ENCODE data around the gene PSPN.
"Not testable (repeated sequence)": the region's sequence is repeated elsewhere in the genome, so short reads cannot be mapped to it uniquely, and the experiment has no call there.

PSPN gene

DNA sequence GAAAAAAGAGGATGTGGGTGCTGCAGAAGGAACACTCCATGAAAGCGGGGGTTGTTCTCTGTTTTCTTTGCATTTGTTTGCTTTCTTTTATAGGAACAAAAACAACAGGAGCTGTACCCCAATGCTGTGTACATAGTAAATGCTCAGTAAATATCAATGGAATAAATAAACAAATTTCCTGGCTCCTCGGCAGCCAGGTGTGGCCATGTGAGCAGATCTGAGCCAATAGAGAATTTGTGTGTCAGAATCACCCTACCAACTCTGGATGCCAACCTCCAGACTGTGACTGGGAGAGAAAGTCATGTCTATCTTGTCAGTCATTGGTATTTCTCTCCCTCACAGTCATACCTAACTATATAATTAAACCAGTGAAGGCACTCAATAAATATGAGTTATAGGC, 25.0 kb downstream of the PSPN start:
- DNase-seq (ENCODE audit: low read depth) = no peak
- TF ChIP-seq, protein P1, sequence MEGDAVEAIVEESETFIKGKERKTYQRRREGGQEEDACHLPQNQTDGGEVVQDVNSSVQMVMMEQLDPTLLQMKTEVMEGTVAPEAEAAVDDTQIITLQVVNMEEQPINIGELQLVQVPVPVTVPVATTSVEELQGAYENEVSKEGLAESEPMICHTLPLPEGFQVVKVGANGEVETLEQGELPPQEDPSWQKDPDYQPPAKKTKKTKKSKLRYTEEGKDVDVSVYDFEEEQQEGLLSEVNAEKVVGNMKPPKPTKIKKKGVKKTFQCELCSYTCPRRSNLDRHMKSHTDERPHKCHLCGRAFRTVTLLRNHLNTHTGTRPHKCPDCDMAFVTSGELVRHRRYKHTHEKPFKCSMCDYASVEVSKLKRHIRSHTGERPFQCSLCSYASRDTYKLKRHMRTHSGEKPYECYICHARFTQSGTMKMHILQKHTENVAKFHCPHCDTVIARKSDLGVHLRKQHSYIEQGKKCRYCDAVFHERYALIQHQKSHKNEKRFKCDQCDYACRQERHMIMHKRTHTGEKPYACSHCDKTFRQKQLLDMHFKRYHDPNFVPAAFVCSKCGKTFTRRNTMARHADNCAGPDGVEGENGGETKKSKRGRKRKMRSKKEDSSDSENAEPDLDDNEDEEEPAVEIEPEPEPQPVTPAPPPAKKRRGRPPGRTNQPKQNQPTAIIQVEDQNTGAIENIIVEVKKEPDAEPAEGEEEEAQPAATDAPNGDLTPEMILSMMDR (conservative IDR thresholded peaks at IDR 0.05; ENCODE audit: control insufficient read depth, insufficient read depth, low read depth, low read length) = no peak
- no peak overlapping the region for H3K4me3 ChIP-seq (ENCODE audit: control insufficient read depth, low read depth, low read length)

DNA sequence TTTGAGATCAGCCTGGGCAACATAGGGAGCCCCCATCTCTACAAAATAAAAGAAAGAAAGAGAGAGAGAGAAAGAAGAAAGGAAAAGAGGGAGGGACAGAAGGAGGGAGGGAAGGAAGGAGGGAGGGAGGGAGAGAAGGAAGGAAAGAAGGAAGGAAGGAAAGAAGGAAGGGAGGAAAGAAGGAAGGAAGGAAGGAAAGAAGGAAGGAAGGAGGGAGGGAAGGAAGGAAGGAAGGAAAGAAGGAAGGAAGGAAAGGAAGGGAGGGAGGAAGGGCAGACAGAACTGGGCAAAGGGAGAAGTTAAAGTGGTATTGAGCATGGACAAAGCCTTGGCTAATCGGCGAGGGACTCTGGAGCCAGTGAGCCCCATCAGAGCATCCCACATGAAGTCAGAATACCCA, 26.5 kb downstream of the PSPN start:
- not testable (repeated sequence) for DNase-seq (ENCODE audit: low read depth); H3K4me3 ChIP-seq (ENCODE audit: control insufficient read depth, low read depth, low read length)

DNA sequence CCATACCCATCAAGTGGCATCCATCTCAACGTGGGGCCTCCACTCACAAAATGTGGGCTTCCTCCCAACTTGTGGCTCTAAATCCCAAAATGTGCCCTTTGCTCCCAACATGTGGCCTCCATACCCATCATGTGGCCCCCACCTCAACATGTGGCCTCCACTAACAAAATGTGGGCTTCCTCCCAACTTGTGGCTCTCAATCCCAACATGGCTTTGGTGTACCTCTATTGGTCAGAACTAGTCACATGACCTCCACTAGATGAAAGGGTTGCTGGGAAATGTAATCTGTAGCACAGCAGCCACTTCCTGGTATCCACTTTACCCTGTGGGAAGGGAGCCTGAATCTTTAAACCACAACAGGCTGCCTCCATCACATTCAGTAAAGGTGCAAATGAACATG, 32.3 kb downstream of the PSPN start:
- TF ChIP-seq, protein P1 (conservative IDR thresholded peaks at IDR 0.05; ENCODE audit: control insufficient read depth, insufficient read depth, low read depth, low read length) = no peak
- no peak overlapping the region for H3K4me3 ChIP-seq (ENCODE audit: control insufficient read depth, low read depth, low read length)
- no peak for DNase-seq (ENCODE audit: low read depth)

DNA sequence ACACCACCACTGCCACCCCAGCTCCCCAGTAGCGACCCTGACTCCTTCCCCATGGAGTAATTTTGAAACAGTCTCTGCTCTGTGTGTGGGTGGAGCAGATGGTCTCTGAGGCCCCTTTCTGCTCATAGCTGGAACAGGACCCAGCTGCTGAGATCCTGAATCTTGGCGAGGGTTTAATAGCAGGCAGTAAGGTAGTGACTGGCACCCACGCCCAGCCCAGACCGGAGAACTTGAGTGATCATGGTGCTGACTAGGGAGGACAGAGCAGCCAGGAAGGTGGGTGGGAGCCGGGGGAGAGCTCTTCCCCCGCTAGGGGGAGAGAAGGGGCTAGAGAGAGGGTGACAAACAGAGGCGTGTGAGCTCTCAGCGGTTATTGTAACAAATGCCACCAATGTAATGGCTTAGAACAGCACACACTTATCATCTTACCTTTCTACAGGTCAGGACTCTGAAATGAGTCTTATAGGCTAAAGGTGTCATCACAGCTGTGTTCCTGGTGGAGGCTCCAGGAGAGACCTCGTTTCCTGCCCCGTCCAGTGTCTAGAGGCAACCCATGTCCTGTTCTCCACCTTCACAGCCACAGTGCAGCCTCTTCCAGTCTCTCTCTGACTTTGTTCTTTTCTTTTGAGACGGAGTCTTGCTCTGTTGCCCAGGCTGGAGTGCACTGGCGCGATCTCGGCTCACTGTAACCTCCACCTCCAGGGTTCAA, 35.1 kb downstream of the PSPN start:
- TF ChIP-seq, protein P1 (conservative IDR thresholded peaks at IDR 0.05; ENCODE audit: control insufficient read depth, insufficient read depth, low read depth, low read length) = no peak
- DNase-seq (ENCODE audit: low read depth) = no peak
- no peak overlapping the region for H3K4me3 ChIP-seq (ENCODE audit: control insufficient read depth, low read depth, low read length)

DNA sequence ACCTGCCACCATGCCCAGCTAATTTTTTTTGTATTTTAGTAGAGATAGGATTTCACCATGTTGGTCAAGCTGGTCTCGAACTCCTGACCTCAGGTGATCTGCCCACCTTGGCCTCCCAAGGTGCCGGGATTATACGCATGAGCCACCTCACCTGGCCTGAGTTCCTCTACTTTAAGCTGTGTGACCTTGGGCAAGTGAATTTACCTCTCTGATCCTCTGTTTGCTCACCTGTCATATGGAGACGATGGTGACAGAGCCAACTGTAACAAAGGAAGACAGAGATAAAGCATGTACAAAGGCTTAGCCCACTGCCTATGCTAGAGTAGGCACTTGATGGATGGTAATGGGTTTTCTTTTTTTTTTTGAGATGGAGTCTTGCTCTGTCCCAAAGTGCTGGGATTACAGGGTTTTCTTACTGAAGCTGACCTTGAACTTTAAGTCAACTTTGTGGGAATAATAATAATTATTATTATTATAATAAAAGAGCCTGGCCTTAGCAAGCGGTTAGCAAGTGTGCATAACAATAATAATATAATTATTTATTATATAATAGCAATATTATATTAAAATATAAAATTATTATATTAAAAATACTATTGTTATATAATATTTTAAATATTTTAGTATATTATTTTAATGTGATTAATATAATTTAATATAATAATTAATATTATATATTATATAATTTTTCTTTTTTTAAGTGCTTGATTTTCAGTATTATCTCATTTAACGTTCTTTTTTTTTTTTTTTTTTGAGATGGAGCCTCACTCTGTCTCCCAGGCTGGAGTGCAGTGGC, 41.0 kb downstream of the PSPN start:
- TF ChIP-seq, protein P1 (conservative IDR thresholded peaks at IDR 0.05; ENCODE audit: control insufficient read depth, insufficient read depth, low read depth, low read length) = no peak
- no peak for DNase-seq (ENCODE audit: low read depth)
- no peak overlapping the region for H3K4me3 ChIP-seq (ENCODE audit: control insufficient read depth, low read depth, low read length)

DNA sequence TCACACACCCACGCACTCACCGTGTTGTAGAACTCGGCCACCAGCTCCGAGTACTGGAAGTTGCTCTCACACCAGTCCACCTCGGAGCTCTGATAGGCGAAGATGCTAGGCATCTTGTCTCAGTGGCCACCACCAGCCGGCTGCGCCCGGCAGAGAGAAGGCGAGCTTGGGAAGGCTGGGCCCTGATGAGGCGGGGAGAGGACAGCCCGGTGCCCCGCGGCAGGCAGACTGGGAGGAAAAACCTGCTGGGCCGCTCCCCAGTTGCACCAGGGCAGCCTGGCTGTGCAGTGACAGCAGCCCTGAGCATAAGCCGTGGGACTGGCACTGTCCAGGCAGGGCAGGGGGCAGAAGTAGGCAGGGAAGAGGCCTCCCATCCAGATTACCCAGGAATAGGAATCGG, 42.3 kb downstream of the PSPN start, which contains the start of gene ACER1:
ACER1 (minus strand) TSS at position 174 of the 400 bp plus-strand sequence; CDS start at position 113, 61 bp downstream.
- TF ChIP-seq, protein P1 (conservative IDR thresholded peaks at IDR 0.05; ENCODE audit: control insufficient read depth, insufficient read depth, low read depth, low read length) = no peak
- DNase-seq (ENCODE audit: low read depth) = no peak
- no peak within 1 kb of the TSS for H3K4me3 ChIP-seq (ENCODE audit: control insufficient read depth, low read depth, low read length)

DNA sequence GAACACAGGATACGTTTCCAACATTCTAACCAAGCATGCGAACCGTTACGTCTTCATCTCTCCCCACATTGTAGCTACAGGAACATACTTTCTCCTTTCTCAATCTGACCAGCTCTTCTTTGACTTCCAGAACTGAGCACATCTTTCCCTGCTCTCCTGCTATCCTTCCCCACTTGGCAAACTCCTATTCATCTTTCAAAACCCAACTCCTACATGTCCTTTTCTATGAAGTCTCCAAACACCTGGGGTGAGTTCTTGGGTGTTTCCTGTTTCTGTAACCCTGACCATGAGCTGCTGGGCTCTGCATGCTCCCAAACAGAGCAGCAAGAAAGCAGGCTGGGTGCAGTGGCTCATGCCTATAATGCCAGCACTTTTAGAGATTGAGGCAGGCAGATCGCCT, 48.9 kb downstream of the PSPN start:
- TF ChIP-seq, protein P1 (conservative IDR thresholded peaks at IDR 0.05; ENCODE audit: control insufficient read depth, insufficient read depth, low read depth, low read length) = no peak
- no peak overlapping the region for H3K4me3 ChIP-seq (ENCODE audit: control insufficient read depth, low read depth, low read length)
- no peak for DNase-seq (ENCODE audit: low read depth)

Data from fibroblast of mammary gland (primary cell).